Esophagus mucosa (tissue), 1 donor: ENCODE results near the gene TIAM1. TPM values are rescaled to one million over a fixed set of nuclear protein-coding genes. Genes with fewer than 3 reads are reported as not detected.

Source experiments
- ATAC-seq: fragments of 200-7000 bp; cut with Tn5 transposase; one replicate; pipeline ENCODE4 v1.9.1; 2020
- total RNA-seq: library from RNA; stranded (reverse); gene quantifications from one replicate; pipeline ENCODE4 v1.2.4, GENCODE V29; 2023
- donor health status: DM: yes; HTN: yes; CAD: no.

The TIAM1 gene
- total RNA-seq, 1 donor from 2014 or later: 96.7 TPM

DNA sequence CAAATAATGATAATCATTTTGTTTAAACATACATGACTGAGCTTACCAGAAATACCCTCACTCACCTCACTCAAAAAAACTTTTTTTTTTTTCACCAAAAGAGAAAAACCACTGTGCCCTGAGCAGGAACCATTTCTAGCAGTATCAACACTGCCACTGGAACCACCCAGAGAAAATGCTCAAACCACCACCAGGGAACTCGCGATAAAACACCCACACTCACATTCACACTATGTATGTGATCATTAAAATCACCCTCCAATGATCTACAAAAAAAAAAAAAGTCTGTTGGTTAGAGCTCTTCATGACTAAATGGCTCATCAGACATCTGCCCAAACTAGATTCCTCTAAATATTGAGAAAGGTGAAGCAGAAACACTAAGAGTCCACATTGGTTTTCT lies 11.5 kb downstream of the TIAM1 start:
- ATAC-seq: no peak

- ATAC-seq: no peak
Measured at GRCh38 chr21:31331231-31331630, 12.8 kb downstream of the TIAM1 start.

DNA sequence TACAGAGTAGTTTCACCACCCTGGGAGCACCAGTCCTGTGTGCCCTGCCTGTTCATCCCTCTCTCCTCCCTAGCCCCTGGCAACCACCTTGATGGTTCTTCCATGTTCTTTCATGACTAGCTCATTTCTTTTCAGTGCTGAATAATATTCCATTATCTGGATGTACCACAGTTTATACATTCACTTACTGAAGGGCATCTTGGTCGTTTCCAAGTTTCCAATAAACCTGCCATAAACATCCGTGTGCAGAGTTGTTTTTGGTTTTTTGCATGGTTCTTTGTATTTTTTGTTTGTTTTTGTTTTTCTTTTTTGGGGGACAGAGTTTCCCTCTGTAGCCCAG lies 13.9 kb downstream of the TIAM1 start:
- no peak for ATAC-seq

DNA sequence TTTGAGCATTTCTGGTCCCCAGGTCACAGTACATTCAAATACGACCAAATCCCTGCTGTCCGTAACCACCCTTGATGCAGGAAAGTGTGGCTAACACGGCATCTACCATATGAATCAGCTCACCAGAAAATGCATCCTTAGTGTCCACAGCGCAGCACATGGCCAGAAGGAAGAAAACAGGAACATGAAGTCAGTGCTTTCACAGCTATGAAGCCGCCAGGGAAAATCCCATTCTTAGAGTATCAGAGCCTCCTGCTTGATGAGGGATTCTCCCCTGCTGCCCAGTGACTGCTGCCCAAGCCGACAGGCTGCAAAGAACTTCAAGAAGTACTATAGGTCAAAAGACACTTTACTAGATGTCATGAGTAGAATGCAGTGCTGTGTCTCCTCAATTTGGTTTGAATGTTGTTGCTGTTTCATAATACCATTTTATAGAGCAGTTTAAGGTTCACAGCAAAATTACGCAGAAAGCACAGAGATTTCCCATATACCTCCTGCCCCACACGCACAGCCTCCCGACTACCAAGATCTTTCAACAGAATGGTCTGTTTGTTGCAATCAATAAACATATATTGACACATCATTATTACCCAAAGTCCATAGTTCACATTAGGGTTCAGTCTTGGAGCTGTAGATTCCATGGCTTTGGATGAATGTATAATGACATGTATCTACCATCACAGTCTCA lies 14.5 kb downstream of the TIAM1 start:
- no peak for ATAC-seq

GRCh38 chr21:31326522-31327242 lies 17.4 kb downstream of the TIAM1 start:
- ATAC-seq: no peak

DNA sequence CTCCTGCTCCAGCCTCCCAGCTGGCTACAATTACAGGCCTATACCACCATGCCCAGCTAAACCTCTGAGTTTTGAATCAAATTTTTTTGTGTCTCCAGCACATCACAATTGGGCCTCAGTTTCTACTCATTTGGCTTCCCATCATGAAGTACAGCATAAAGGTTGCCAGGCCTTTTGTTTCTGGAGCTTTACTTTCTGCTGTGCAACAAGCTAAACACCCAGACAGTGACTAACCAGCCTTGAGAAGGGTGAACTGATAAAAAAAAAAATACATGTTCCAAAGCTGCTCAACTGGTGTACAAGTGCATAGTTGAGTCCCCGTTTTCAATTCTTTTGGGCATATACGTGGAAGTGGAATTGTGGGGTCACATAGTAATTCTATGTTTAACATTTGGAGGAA lies 25.1 kb downstream of the TIAM1 start:
- no peak for ATAC-seq

GRCh38 chr21:31317688-31318087 lies 26.4 kb downstream of the TIAM1 start:
- no peak for ATAC-seq

DNA sequence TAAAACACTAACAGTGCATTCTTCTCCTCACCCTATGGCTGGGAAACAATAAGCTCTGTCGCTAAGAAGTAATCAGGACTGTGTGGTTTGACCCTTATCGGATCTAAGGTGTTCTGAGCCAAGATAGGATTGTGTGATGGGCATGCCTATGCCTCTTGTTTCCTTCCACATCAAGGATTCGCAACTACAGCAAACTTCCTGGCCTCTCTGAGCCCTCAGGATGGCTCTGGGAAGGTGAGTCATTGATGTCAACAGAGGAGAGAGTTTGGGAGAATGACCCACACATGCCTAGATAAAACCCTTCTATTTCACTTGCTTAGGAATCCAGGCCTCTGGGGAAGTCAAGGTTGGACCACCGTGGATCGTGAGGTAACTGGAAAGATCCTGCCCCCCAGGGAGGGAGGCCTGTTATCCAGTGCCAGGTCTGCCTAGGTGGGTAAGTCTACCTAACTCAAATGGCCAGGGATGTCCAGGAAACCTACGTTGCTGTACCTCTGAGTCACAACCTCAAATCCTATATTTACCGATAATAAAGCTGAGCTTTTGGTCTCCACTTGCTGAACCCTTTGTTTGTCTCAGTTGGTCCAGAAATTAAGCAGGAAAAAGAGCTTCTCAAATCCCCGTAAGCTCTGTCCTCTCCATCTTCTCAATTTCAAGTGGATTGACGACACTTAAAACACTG lies 27.4 kb downstream of the TIAM1 start:
- ATAC-seq: peak; percentile 62

DNA sequence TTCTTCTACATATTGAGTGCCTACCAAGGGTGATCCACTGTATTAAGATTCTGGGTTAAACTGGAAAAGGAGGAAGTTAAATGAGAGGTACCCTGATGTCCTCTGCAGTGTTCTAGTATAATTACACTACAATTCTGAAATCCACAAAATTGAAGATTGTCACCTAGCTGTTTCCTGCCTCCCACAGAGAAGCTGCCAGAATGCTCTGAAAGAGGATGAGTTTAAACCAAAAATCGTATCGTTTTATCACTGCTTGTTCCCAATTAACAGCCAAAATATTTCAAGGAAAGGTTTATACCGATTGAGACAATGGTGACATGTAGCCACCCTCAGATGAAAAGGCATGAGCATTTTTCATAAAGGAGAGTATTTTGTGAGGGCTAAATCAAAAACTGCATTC lies 28.0 kb downstream of the TIAM1 start:
- no peak for ATAC-seq

- peak; percentile 84 for ATAC-seq
Measured at GRCh38 chr21:31310750-31311149, 33.3 kb downstream of the TIAM1 start.

DNA sequence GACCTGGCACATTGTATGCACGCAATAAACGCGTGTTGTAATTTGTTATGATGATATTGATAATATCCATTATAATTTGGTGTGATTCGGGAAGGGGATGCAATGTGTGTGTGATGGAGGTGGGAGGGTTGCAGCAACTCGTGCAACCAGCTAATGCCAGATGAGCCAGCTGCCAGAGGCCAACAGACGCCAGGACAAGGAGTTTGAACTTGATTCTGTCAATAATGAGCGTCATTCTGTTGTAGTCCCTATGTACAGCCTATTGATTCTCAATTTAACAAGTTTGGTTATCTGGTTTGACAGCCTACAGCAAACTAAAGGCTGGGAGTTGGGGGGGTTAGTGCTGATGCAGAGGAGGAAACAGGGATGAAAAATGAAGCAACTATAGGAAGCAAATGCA lies 35.5 kb downstream of the TIAM1 start:
- ATAC-seq: no peak

DNA sequence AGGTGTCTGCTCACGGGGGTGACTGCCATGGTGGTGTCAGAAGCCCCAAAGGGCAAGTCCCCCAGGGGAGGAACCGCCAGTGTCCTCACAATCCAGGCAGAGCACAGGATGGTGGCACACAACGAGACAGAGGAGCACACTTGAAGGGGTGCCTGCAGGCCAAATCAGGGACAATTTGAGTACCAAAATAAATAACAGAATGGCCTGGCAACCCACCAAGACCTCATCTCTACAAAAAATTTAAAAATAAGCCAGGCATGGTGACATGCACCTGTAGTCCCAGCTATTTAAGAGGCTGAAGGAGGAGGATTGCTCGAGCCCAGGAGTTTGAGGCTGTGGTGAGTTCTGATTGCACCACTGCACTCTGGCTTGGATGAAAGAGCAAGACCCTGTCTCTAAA lies 38.2 kb downstream of the TIAM1 start:
- ATAC-seq: no peak

DNA sequence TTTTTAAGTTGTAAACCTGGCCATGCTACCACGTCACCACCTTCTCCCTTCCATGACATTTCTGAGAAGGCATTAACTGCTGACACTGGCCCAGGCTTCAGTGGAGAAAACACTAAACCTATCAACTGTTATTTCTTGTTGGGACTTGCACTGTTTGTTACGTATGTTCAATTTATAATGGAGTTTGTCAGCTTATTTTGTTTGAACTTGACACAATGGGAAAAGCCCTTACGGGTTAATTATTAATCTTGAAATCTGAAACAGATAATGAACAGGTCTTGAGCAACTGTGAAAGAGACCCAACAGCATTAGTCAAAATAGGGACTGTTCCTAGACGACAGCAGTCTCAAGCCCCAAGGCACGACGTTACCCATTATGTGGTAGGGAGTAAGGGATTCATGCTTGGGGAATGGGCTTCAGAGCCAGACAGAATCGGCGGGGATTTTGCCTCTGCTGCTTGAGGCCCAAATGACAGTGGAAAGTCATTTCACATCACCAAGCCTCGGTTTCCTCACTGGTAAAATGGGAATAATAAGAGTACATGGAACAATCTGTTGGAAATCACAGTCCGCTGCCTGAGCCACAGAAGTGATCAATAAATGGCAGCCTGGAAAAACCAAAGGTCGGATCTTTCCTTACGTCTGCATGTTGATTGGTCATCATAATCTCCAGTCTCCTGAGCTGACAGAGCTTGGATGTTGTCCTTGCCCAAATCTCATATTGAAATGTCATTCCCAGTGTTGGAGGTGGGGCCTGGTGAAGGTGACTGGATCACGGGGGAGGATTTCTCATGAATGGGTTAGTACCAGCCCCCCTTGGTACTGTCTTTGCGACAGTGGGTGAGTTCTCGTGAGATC lies 44.5 kb downstream of the TIAM1 start:
- peak; percentile 87 for ATAC-seq

GRCh38 chr21:31298618-31299269 lies 45.3 kb downstream of the TIAM1 start:
- peak; percentile 80 for ATAC-seq

DNA sequence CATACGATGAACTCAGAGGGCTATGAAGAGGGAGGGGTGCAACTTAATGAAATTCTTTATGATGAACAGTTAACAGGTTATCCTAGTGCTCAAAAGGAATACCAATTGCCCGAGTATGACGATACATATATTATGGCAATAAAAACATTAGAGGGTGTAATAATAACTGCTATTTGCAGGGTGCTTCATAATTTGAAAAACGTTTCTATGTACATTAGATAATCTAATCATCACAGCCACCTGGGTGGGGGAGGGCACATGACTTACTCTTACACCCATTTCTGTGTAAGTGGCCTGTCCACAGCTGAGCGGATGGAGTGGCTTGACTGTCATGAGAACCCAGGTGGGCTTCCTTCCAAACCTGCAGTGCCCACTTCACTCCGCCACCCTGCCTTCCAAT lies 46.3 kb downstream of the TIAM1 start:
- no peak for ATAC-seq

DNA sequence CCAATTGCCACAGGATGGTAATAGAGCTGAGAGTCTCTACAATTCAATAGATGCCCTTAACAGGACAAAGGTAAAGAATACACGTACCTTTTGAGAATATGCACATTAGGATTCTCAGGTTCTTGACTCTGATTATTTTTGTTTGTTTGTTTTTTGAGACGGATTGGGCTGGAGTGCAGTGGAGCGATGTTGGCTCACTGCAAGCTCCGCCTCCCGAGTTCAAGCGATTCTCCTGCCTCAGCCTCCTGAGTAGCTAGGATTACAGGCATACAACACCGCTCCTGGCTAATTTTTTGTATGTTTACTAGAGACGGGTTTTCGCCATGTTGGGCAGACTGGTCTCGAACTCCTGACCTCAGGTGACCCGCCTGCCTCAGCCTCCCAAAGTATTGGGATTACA lies 48.4 kb downstream of the TIAM1 start:
- no peak for ATAC-seq

DNA sequence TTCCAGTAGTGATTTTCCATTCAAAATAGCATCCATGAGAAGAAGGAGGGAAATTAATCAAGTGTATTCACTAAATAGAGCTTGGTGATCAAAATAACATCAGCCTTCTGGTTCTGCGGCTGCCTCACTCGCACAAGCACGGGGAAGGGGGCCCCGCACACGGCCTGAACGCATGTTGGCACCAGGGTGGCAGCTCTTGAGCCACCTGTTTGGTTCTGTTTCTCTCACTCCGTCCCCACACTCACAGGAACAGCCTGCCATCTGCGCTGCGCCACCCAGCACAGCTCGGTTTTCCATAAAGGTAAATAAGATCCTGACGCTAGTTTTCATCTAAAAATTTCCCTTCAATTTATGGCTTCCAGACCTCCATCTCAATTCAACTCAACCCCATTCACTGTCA lies 49.4 kb downstream of the TIAM1 start:
- ATAC-seq: no peak

GRCh38 chr21:31293986-31294385 lies 50.1 kb downstream of the TIAM1 start:
- peak; percentile 82 for ATAC-seq

DNA sequence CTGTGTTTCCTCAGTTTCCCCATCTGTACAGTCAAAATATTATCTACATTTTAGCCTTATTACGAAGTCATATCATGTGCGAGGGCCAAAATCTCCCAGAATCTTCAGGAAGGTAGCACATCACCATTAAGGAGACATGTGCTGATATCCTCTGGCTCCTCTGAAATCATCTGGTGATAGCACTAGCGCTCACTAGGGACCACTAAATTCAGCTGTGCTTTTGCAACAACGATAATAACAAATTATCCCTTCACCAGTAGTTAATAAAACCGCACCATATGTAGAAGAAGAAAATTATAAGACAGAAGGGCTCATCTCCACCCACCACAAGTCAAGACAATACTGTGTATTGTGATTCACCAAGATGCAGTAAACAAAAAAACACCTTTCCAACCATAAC lies 53.3 kb downstream of the TIAM1 start:
- no peak for ATAC-seq

- no peak for ATAC-seq
Measured at GRCh38 chr21:31289702-31290101, 54.4 kb downstream of the TIAM1 start.

DNA sequence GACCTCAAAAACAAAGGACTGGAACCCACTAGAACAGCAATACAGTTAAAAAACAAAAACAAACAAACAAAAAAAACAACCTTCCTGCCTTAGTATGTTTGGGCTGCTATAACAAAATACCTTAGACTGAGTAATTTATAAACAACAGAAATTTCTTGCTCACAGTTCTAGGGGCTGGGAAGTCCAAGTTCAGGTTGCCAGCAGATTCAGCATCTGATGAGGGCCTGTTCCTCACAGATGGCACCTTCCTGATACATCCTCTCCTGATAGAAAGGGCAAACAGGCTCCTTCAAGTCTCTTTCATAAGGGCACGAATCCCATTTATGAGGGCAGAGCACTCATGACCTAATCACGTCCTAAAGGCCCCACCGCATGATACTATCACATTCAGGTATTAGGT lies 55.9 kb downstream of the TIAM1 start:
- ATAC-seq: no peak

- ATAC-seq: no peak
Measured at GRCh38 chr21:31287201-31287600, 56.9 kb downstream of the TIAM1 start.

- ATAC-seq: peak; percentile 80
Measured at GRCh38 chr21:31286621-31287020, 57.4 kb downstream of the TIAM1 start.
